Hypothalamus (tissue), 51 donors: ENCODE results near the gene MAB21L3.

Experiments
- DNase-seq, 51 donors: peaks; one replicate each; lab custom pipeline; 2025; lab: John Stamatoyannopoulos, UW

Gene MAB21L3

DNA sequence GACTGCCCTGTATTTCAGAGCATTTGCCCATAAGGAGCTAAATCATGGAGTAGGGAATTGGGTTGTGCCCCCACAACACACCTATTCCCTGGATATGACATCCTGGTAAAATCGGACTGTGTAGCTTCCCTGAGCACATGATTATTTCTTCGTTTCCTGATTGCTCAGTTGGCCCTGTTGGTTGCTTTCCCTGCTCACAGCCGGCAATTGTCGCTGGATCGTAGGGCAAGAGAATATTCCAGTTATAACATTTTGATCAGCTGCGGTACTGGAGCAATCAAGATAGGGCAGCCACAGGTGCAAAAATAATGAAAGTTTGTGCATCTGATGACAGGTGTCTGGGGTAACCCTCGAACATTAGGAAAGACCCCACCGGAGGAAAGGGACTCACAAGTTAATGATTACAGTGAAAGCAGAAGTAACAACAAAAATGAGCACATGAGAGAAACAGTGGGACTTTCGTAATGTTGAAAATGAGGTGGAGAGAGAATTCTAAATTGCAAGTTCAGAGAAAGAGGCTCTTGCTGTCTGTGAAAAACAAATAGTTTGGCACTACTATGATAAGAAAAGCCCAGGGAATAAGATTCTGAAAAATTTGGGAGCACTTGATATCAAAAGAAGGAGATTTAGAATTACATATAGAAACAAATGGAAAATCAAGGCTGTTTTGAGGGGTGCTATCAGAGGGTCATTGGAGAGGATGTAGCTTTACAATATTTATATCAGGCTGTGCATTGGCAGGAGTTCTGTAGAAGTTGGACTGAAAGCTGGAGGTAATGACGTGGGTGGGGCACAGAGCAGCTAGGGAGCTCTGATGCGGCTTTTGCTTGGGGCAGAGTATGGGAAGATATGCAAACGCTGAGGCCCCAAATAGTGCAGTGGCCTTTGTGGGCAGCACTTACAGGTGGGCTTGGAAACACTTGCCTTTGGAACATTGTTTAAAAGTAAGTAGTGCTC is at the start of gene MAB21L3:
MAB21L3 (plus strand) TSS at position 833 of the 957 bp plus-strand sequence. CDS start 1,217 bp downstream, outside the sequence.
- no peak for DNase-seq

DNA sequence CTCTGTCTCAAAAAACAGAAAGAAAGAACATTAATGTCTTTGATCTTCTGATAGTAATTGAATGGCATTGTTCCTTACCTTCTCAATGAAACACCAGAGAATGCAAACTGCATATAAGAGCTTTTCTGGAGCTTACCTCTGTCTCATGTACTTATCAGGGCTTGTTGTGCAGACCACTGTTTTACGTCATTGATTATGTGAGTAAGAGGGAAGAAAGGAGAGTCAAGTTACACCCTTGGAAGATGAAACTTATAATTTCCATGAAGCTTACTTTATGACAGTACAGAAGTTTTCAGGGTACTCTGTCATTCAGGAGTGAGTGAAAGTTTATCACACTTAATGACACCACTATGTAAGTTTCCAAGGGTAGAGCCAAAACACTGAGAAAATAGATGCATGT is 49.0 kb upstream of the MAB21L3 start:
- DNase-seq: no peak

DNA sequence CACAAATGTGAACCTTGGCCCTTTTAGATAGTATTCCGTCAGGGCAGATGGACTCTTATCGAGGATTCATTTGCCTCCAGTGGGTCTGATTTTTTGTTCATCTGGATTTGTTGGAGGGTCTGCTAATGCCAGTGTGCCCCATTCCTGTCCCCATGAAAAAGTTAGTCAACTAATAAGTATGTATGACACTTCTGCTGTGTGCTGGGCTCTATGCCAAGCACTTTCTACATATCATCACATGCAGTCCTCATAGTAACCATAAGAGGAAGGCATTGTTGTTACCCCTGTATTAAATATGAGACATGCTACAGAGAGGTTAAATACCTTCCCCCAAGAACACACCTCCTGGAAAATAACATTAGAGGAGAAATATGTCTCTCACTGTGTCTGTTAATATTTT is 46.6 kb upstream of the MAB21L3 start:
- DNase-seq: no peak

DNA sequence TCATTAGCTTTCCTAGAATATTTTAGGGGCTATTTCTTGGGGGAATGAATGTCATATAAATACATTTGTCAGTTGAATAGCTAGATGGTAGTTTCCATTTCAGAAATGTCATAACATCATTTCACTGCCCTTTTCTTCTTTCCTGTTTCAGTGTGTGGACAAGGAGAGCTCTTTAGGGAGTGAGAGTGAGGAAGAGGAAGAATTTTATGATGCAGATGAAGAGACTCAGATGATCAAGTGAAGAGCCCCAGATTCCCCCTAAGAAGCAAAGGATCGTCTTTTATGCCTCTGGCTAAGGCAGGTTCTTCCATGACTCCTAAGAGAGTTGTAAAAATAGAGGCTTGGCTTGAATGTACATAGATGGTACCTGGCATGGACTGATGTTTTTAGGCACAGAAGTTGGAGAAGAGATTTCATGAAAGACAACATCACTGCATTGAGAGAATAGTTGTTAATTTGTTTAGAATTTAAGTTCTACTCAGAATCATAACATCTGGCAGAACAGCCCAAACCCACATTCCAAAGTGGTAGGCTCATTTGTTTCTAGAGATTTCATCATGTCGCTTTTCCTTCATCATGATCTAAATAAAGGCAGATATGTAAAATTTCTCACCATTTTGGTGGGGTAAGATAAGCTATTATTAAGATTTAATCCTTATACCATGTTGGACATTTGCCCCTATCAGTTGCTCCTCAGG is 44.2 kb upstream of the MAB21L3 start:
- no peak for DNase-seq

DNA sequence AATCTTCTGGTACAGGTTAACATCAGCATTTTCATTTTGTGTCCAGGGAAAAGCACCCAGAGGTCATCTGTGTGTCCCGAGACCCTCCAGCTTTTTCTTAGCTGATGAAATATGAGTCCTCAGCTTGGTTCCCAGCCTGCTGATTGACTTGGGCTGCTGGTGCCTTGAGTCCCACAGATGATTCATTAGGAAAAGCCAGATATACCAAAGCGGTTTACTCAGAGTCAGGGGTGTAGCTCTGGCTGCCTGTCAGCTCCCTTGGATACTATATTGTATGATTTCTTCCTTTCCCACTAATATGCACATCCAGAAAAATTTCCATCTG is 43.7 kb upstream of the MAB21L3 start:
- no peak for DNase-seq

DNA sequence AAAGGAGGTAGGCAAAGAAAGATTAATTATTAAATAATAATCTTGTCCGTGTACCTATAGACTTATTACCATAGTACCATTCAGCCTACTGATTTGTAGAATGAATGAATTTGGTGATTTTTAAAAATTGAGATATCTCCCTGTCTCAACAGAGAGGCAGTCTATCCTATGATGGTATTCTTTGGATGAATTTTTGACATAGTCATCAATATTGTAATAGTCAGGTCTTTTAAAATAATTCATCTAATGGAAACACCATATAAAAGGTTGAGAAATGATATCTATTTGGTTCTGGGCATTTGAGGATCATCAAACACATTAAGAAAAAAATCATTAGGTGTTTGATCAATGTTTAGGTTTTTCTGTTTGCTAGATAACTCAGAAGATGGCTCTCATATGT is 35.6 kb upstream of the MAB21L3 start:
- DNase-seq: no peak

DNA sequence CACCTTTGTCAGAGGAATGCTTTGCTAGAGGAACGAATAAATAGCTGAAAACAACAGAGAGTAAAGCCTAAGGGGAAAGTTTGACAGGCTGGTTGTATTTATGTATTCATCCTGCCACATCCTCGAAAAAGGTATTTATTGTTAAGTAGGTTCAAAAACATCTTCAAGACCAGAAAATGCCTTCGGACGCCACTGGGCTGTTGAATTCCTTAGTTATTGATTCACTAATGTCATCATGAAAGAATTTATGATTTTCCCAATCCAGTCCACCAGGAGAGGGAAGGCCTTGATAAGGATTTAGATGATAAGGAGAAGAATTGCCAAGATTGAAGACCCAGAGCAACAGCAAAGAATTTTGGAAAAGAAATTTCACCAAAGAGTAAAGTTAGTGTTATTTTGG is 35.2 kb upstream of the MAB21L3 start:
- no peak for DNase-seq

DNA sequence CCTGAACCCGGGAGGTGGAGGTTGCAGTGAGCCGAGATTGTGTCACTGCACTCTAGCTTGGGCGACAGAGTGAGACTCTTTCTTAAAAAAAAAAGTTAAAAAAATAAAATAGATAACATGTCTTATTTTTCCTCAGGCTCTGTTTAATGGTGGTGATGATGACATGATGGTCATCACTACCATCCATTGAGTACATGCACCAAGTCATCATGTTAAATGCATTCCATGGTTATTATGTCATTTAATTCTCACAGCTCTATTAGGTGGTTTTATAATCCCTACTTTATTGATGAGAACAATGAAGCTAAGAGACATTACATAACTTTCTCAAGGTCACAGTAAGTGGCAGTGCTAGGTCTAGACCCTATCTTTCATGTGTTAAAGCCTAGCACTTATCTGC is 34.4 kb upstream of the MAB21L3 start:
- no peak for DNase-seq

DNA sequence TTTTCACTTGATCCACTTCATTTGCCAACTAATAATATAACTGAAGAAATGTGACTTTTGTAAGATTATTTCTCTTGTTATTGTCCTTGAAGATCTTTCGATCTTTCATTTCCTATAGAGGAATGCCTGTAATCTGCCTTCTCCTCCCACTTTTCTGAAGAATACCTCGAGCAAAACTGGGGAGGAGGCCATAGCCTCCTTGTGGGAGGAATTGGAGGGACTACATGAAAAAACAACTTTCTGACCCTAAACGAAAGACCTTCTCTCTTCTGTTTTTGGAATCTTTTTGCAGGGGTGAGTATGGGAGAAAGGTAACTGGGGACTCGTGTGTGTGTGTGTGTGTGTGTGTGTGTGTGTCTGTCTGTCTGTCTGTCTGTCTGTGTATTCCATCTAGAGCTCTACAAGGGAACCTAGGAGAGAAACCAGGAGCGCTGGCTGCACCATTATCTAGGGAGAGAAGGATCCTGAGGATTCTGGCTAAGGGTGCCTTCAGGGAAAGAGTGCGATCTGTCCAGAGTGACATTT is 32.4 kb upstream of the MAB21L3 start:
- DNase-seq: no peak

DNA sequence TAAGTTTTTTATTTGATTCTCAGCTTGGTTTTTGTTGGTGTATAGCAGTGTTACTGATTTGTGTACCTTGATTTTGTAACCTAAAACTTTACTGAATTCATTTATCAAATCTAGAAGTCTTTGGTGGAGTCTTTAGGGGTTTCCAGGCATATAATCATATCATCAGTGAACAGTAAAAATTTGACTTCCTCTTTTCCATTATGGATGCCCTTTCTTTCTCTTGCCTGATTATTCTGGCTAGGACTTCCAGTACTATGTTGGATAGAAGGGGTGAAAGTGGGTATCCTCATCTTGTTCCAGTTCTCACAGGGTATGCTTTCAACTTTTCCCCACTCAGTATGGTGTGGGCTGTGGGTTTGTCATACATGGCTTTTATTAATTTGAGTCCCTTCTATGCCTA is 23.6 kb upstream of the MAB21L3 start:
- DNase-seq: no peak

DNA sequence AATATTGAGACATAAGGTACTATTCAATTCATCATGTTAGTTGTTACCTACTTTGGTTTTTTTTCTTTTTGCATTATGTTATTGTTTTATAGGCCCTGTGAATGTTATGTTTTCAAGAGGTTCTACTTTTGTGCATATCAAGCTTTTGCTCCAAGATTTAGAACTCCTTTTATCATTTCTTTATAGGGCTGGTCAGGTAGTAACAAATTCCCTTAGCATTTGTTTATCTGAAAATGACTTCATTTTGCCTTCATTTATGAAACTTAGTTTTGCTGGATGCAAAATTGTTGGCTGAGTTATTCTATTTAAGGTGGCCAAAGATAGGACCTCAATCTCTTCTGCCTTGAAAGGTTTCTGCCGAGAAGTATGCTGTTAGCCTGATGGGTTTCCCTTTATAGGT is 21.3 kb upstream of the MAB21L3 start:
- no peak for DNase-seq

DNA sequence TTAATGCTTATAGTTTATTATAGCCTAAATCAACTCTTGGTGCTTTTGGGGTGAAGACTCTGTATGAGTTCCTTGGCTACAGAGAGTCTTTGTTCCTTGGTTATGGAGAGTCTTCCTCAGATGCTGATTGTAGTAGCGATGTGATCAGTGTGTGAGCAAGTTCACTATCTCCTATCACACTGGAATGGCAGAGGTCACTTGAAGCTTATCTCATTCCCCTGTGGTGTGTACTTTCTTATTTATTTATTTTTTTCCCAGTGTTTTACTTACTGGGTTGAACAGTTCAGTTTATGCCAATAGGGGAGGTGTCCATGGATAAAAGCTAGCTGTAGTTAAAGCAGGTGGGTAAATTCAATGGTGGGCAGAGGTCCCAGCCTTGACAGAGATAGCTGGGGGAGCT is 20.1 kb upstream of the MAB21L3 start:
- no peak for DNase-seq

DNA sequence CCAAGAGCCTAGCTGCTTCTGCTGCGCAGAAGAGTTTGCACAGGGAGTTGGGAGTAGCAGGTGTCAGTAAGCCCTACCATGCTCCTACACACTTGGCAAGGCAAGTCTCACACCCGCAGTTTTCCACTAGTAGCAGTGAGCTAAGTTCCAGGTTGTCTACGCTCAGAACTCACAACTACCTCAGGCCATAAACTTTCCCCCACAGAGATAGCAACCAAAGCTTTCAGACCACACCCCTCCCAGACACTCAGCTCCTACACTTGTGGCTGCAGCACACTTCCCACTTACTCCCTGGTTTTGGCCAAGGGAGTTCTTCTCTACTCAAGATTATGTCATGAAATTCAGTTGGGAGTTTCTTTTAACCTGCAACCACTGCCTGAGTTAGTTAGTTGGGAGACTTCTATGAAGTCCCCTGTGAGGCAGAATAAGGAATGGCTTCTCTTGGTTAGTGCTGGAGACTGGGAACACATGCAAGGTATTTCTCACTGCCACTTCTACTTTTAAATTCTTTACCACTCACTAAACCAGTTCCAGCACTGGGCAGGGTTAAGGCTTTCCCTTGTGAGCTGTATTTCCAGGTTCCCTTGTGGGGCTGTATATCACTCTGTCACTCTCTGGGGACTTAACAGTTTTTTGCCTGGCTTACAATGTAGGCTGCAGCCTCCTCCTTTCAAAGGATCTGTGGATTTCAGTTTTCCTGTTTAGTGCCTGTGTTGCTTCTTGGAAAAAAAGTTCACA is 18.3 kb upstream of the MAB21L3 start:
- no peak for DNase-seq

DNA sequence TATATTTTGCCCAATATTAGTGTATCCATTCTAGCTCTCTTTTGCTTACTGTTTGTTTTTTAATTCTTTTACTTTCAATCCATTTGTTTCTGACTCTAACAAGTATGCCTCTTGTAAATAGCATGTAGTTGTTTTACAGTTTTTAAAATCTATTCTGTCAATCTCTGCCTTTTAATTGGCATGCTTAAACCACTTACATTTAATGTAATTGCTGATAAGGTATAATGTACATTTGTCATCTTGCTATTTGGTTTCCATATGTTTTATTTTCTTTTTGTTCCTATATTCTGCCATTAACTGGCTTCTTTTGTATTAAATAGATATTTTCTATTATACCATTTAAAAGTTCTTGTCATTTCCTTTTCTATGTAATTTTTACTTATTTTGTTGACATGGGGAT is 16.2 kb upstream of the MAB21L3 start:
- no peak for DNase-seq

DNA sequence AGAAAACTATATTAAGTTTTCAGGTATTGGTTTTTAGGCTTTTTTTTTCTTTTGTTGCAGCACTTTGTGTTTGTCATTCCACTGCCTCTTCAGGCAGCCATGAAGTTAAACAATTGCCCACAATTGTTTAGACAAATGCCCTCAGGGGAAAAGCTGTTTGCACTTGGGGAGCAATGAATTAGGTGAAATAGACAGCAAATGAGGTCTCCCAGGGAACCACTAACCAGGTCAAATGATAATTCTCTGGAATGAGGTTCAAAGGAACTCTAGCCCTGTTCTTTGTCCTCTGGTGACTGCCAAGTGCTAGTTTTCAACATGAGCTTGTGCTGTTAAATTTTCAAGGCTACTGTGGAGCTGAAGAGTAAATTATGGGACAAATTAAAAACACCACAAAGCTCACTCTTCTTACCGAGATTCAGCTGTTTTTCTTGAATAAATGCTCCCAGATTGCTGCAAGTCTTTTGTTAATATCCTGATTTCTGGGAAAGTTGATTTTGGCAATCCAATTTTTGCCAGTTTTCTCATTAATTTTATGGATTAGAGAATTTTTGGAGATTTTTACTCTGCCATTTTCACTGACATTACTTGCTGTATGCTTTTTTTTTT is 15.1 kb upstream of the MAB21L3 start:
- no peak for DNase-seq

DNA sequence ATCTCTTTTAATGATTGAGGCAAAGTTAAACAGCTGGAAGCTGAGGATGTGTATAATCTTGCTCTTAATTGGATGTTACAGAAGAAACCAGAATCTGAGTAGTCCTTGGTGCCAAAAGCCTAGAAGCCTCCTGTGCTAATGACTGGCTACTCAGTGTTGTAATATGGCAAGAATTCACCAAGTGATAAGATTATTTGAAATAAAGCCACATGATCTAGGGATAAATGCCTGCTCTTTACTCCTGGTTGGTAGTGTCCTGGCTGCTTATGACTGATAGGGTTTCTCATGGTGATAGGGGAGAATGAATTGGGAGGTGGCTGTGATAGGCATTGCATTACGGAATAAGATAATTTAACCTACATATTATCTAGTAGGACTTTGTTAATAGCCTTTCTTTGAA is 13.6 kb upstream of the MAB21L3 start:
- DNase-seq: no peak

DNA sequence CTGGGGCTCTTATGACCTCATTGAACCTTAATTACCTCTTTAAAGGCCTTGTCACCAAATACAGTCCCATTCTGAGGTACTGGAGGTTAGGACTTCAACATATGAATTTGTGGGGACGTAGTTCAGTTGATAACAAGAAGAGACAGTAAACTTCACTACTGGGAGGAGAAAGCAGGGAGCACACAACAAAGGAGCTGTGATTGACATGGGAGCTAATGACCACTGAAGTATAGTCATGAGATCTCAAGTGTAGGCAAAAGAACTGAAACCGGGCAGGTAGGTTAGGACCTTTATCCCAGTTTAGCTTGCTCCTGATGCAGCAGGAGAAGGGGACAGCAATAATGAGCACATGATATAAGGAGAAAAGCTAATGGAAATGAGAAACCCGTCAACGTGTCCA is 11.8 kb upstream of the MAB21L3 start:
- no peak for DNase-seq

DNA sequence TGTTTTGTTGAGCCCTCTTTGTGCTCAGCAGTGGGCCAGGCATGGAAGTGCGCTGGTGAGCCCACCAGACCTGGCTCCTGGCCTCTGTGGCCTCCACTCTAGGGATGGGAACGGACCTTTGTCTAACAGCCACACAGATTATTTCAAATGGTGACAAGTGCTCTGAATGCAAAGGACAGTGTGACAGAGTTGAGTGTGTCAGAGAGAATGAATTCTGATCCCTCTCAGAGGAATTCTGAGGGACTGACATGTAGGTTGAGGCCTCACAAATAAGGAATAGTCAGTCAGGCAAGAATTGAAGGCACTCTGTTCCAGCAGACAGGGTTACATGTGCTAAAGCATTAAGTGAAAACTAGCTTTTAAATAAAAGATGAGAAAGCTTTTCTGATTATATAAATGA is 11.3 kb upstream of the MAB21L3 start:
- DNase-seq: no peak

DNA sequence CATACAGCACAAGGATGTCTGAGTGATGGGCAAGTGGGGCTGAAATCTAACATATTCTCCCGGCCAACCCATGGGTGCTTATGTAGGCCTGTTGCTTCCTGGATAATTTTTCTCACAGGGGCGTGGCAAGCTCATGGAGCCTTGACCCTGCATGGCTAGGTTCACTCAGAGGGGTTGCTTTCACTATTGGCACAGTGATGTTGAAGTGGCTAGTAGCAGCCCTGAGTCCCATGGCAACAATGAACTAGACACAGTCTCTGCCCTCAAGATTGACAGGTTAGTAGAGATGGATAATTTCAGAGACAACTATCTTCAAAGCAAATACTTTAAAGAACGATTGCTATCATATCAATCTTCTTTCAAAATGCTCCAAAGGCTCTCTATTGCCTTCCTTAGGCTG is 6.5 kb upstream of the MAB21L3 start:
- no peak for DNase-seq

DNA sequence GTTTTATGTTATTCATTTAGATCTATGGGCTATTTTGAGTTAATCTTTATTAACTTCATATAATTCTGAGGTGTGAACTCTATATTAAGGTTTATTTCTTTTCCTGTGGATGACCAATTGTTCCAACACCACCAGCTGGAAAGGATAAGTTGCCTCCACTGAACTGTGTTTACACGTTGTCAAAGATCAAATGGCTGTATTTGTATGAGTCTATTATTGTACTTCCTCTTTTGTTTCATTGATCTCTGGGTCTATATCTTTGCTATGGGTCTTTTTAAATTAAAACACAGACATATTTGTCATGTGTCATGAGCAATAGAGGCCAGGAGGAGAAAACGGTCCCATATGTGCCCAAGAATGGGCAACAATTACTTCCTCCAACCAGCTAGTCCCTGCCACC is 5.2 kb upstream of the MAB21L3 start:
- DNase-seq: no peak

DNA sequence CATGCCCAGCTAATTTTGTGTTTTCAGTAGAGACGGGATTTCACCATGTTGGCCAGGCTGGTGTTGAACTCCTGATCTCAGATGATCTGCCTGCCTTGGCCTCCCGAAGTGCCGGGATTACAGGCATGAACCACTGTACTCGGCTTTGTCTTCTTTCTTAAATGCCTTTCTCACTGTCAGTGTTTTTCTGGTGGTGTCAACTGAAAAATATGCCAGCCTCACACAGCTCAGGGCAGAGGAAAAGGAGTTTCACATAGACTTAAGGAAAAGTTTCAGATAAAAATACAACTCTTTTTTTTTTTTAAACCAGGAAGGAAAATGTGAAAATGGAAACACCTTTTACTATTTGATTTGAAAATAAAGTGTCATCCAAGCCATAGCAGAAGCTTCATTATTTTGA is 4.6 kb upstream of the MAB21L3 start:
- DNase-seq: no peak
